DND-41 (cell line): ENCODE measurements around the gene MAN2C1.

Experiments
- EZH2 ChIP-seq: IDR thresholded peaks from 3 replicates; pipeline ENCODE4 v1.6.1; 2012; ENCODE audit warnings: borderline replicate concordance, low read depth, mild to moderate bottlenecking, moderate library complexity, low read length, inconsistent platforms; ENCODE audit not compliant: severe bottlenecking
- TF ChIP-seq, protein P1 (sequence below): IDR thresholded peaks from 2 replicates; pipeline ENCODE4 v1.5.1; 2012; ENCODE audit warnings: borderline replicate concordance, low read length, moderate library complexity, mild to moderate bottlenecking; ENCODE audit not compliant: poor library complexity, severe bottlenecking; ENCODE audit errors: extremely low read depth

DNA sequence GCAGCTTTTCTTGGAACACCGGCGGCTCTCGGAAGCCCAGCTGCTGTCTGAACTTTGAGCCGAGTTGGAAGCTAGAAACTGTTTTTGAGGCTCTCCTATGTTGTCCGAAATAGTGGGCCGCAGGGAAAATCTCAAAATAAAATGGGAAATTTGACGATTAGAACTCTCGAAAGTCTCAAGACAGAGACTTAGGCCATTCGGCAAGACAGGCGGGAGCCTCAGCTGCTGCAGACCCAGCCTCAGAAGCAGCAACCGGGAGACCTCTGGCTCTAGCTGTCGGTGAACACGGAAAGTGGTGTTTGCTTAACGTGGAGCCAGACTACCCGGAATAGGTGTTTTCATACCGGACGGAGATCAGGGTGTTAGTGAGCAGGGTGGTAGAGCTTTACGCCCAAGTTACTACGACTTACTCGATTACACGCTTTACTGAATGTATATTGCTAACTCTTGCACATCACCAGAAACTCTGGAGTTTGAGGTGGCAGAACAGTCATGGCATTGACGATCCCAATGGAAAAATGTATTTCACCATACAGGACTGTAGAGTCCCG, 357 bp upstream of the MAN2C1 start:
- TF ChIP-seq, protein P1, sequence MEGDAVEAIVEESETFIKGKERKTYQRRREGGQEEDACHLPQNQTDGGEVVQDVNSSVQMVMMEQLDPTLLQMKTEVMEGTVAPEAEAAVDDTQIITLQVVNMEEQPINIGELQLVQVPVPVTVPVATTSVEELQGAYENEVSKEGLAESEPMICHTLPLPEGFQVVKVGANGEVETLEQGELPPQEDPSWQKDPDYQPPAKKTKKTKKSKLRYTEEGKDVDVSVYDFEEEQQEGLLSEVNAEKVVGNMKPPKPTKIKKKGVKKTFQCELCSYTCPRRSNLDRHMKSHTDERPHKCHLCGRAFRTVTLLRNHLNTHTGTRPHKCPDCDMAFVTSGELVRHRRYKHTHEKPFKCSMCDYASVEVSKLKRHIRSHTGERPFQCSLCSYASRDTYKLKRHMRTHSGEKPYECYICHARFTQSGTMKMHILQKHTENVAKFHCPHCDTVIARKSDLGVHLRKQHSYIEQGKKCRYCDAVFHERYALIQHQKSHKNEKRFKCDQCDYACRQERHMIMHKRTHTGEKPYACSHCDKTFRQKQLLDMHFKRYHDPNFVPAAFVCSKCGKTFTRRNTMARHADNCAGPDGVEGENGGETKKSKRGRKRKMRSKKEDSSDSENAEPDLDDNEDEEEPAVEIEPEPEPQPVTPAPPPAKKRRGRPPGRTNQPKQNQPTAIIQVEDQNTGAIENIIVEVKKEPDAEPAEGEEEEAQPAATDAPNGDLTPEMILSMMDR: no peak
- no peak for TF ChIP-seq EZH2
